Stimulated activated CD4-positive, alpha-beta T cell treated with anti-CD3 and anti-CD28 coated beads, Interleukin-2, amount 100 ng/mL, for 4 hours (primary cell): ENCODE data around the gene ATP6V1D.
A peak's percentile ranks its signal among the peaks of the same experiment; 100 is the strongest.
"Not testable (repeated sequence)": the region's sequence is repeated elsewhere in the genome, so short reads cannot be mapped to it uniquely, and the experiment has no call there.

Source experiments
- DNase-seq: peaks from one replicate; pipeline ENCODE4 v3.0.0-alpha.2; 2020; ENCODE audit warnings: low read depth

Gene ATP6V1D

GRCh38 chr14:67370830-67371229 lies 11.2 kb upstream of the ATP6V1D start:
- no peak for DNase-seq

GRCh38 chr14:67365476-67365875 lies 5.9 kb upstream of the ATP6V1D start:
- DNase-seq = no peak

- DNase-seq = peak; percentile 6
These were observed 1.0 kb upstream of the ATP6V1D start for GRCh38 chr14:67360470-67361206.

GRCh38 chr14:67358924-67359774 lies 455 bp downstream of the ATP6V1D start:
- no peak for DNase-seq

GRCh38 chr14:67357969-67358354 lies 1.6 kb downstream of the ATP6V1D start:
- no peak for DNase-seq

- DNase-seq = no peak
These were observed 2.2 kb downstream of the ATP6V1D start for GRCh38 chr14:67357186-67357968.

GRCh38 chr14:67352055-67352454 lies 7.5 kb downstream of the ATP6V1D start:
- DNase-seq = no peak

- DNase-seq = no peak
These were observed 14.0 kb downstream of the ATP6V1D start for GRCh38 chr14:67345583-67345982.

GRCh38 chr14:67343601-67344230 lies 15.9 kb downstream of the ATP6V1D start:
- no peak for DNase-seq

GRCh38 chr14:67341231-67341630 lies 18.4 kb downstream of the ATP6V1D start:
- DNase-seq = not testable (repeated sequence)

- DNase-seq = no peak
These were observed 23.8 kb downstream of the ATP6V1D start for GRCh38 chr14:67335781-67336180.

- no peak for DNase-seq
These were observed 27.1 kb downstream of the ATP6V1D start for GRCh38 chr14:67332468-67332867.

GRCh38 chr14:67331368-67332125 lies 28.1 kb downstream of the ATP6V1D start:
- no peak for DNase-seq

GRCh38 chr14:67329666-67330065 lies 29.9 kb downstream of the ATP6V1D start:
- DNase-seq = not testable (repeated sequence)

GRCh38 chr14:67319142-67319541 lies 40.5 kb downstream of the ATP6V1D start:
- no peak for DNase-seq

GRCh38 chr14:67317822-67318221 lies 41.8 kb downstream of the ATP6V1D start:
- DNase-seq = no peak

- no peak for DNase-seq
These were observed 46.5 kb downstream of the ATP6V1D start for GRCh38 chr14:67313153-67313552.

- DNase-seq = no peak
These were observed 47.7 kb downstream of the ATP6V1D start for GRCh38 chr14:67311868-67312267.
